ENCODE results near the gene FBXO31. TPM values are rescaled to one million over a fixed set of nuclear protein-coding genes. Genes with fewer than 3 reads are reported as not detected.

Gene FBXO31
- total and polyA plus RNA-seq, 9 of the 15 experiments (the other 6 are each of a cell fraction or from before 2014, with no cell fraction given): 0.18 to 33.3 (median 10.9) TPM

DNA sequence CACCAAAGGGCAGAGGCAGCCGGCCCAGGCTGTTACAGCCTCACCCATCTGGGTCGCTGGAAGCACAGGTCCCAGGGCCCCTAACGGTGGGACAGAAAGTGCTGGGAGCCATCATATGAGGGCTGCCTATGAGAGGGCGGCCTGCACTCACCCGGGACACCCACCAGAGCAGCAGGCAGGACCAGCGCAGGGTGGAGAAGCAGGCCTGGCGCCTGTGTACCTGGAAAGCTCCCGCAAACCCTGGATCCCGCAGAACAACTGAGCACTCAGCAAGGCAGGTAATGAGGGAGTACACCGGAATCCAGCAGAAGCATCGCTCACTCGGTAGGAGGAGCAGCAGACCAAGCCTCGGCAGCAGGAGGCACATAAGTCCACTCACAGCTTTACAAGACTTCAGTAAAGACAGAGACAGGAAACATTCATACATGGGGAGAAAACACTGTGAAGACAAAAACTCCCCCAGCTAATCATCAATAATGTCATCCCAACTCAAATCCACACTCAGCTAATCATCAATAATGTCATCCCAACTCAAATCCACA lies 34.9 kb downstream of the FBXO31 start:
- intact Hi-C loops (cut with micrococcal nuclease): no loop called here
- no TSS peak for BruUV-seq (replicated peaks)
- Histone ChIP-seq H3K79me2 (ENCODE audit: control insufficient read depth, insufficient read depth, low read length) (peaks cover 4% of the 10 kb centered on the region; the same call in 2 of the 3 replicates), H3K36me3 (ENCODE audit: control insufficient read depth, insufficient read depth, low read length) (peaks cover 43% of the 10 kb centered on the region; the same call in 2 of the 3 replicates), H3K9ac (ENCODE audit: insufficient read depth in 1 of 2, low read depth in 2 of 2, low read length in 2 of 2) (no peak overlapping the region), H3K9me1 (ENCODE audit: control insufficient read depth, insufficient read depth, low read length) (peaks cover 5% of the 10 kb centered on the region), H3K9me3 (replicated peaks; ENCODE audit: control insufficient read depth, insufficient read depth, low read depth, low read length) (no peaks in the 10 kb centered on the region), H3K4me2 (ENCODE audit: insufficient read depth, low read length) (no peak overlapping the region), H3K27ac (ENCODE audit: extremely low read depth, low read depth, low read length) (no peak overlapping the region), H4K20me1 (replicated peaks; ENCODE audit: control insufficient read depth, insufficient read depth, low read length) (no peaks in the 10 kb centered on the region; the same call in 1 of the 2 replicates), H3K27me3 (ENCODE audit: control insufficient read depth in 2 of 2, insufficient read depth in 2 of 2, low read length in 2 of 2) (no peaks in the 10 kb centered on the region), H3K4me3 (no peak overlapping the region), H3K4me1 (replicated peaks in 1 of 2; ENCODE audit: control insufficient read depth in 2 of 2, insufficient read depth in 2 of 2, low read length in 2 of 2) (peaks cover 0 to 21% of the 10 kb centered on the region in 2 experiments; a peak in 1 of 5 replicates), H2AFZ (ENCODE audit: low read depth, low read length) (no peak overlapping the region)
- DNase-seq (ENCODE audit: extremely low read depth in 1 of 4, low spot score in 3 of 4): no peak
- TF ChIP-seq PHF21A (IDR thresholded peaks at IDR 0.05; ENCODE audit: borderline replicate concordance, low read depth) (no peak), NR2C2 (CRISPR knock-in tag; IDR thresholded peaks at IDR 0.05) (no peak), NR2C2 (tag; IDR thresholded peaks at IDR 0.05) (no peak), STAT5A (IDR thresholded peaks at IDR 0.05; ENCODE audit: borderline replicate concordance, low read length) (no peak), MYC (IDR thresholded peaks at IDR 0.05; ENCODE audit: low read depth, low read length) (no peak), MYC (CRISPR knock-in tag; IDR thresholded peaks at IDR 0.05; ENCODE audit: borderline replicate concordance, low read depth) (no peak), RBM15 (IDR thresholded peaks at IDR 0.05; ENCODE audit: insufficient read depth, low read length) (no peak), TCF7 (IDR thresholded peaks at IDR 0.05; ENCODE audit: borderline replicate concordance) (no peak)
- TF ChIP-seq, protein P1, sequence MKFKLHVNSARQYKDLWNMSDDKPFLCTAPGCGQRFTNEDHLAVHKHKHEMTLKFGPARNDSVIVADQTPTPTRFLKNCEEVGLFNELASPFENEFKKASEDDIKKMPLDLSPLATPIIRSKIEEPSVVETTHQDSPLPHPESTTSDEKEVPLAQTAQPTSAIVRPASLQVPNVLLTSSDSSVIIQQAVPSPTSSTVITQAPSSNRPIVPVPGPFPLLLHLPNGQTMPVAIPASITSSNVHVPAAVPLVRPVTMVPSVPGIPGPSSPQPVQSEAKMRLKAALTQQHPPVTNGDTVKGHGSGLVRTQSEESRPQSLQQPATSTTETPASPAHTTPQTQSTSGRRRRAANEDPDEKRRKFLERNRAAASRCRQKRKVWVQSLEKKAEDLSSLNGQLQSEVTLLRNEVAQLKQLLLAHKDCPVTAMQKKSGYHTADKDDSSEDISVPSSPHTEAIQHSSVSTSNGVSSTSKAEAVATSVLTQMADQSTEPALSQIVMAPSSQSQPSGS (CRISPR knock-in tag; IDR thresholded peaks at IDR 0.05): no peak
- FAIRE-seq: no peak
- no peak for ATAC-seq
- ChIA-PET CTCF (ENCODE audit: low intra/inter-chr PET ratio) (no interaction called here), POLR2A (interaction anchor here (0.6 to 1.4 kb wide), 3 partner anchors 9 to 1697 kb away, joined by 3 to 6 read pairs (median 3); no protein-coding TSS in a partner anchor)
- 92% methylated on average over 10 of the region's 13 CpGs for WGBS (ENCODE audit: insufficient coverage, low coverage, missing lambda C conversion rate)
- in situ Hi-C loops (cut with MboI): no loop called here

Data from K562 (cell line).